ENCODE results near the gene CAPZB. TPM values are rescaled to one million over a fixed set of nuclear protein-coding genes. Genes with fewer than 3 reads are reported as not detected.

Gene CAPZB
- total RNA-seq, 2 experiments from 2014 or later: 335 to 340 TPM

DNA sequence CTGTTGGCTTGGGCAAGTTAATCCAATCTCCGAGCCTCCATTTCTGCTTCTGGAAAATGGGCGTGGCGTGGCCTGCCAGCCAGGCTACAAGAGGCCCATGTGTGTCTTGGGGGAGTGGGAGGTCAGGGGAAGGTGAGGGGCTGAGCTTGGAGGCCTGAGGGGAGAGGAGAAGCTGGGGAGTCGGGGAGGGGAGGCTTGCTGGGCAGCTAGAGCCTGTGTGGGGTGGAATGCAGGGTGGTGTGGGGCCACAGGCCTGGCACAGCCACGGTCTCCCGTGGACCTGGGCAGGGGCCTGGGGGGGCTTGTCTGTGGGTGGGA is 158.6 kb downstream of the CAPZB start:
- no peak overlapping the region for H3K27ac Mint-ChIP-seq
- CTCF ChIA-PET: no interaction called here
- POLR2A ChIA-PET: interaction anchor here (0.9 kb wide), 1 partner anchor 8 kb away, joined by 3 read pairs; no protein-coding TSS in a partner anchor
- TF ChIP-seq, protein P1, sequence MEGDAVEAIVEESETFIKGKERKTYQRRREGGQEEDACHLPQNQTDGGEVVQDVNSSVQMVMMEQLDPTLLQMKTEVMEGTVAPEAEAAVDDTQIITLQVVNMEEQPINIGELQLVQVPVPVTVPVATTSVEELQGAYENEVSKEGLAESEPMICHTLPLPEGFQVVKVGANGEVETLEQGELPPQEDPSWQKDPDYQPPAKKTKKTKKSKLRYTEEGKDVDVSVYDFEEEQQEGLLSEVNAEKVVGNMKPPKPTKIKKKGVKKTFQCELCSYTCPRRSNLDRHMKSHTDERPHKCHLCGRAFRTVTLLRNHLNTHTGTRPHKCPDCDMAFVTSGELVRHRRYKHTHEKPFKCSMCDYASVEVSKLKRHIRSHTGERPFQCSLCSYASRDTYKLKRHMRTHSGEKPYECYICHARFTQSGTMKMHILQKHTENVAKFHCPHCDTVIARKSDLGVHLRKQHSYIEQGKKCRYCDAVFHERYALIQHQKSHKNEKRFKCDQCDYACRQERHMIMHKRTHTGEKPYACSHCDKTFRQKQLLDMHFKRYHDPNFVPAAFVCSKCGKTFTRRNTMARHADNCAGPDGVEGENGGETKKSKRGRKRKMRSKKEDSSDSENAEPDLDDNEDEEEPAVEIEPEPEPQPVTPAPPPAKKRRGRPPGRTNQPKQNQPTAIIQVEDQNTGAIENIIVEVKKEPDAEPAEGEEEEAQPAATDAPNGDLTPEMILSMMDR (IDR thresholded peaks at IDR 0.05): no peak
- intact Hi-C loops (cut with micrococcal nuclease): no loop called here
- no peaks in the 10 kb centered on the region for H3K9me3 Mint-ChIP-seq
- no peaks in the 10 kb centered on the region for H3K27me3 Mint-ChIP-seq
- ATAC-seq: no peak
- no peak for DNase-seq
- H3K4me1 Mint-ChIP-seq (ENCODE audit: low read depth): no peaks in the 10 kb centered on the region
- H3K36me3 Mint-ChIP-seq (ENCODE audit: low read depth): no peaks in the 10 kb centered on the region
- no peak overlapping the region for H3K4me3 Mint-ChIP-seq

DNA sequence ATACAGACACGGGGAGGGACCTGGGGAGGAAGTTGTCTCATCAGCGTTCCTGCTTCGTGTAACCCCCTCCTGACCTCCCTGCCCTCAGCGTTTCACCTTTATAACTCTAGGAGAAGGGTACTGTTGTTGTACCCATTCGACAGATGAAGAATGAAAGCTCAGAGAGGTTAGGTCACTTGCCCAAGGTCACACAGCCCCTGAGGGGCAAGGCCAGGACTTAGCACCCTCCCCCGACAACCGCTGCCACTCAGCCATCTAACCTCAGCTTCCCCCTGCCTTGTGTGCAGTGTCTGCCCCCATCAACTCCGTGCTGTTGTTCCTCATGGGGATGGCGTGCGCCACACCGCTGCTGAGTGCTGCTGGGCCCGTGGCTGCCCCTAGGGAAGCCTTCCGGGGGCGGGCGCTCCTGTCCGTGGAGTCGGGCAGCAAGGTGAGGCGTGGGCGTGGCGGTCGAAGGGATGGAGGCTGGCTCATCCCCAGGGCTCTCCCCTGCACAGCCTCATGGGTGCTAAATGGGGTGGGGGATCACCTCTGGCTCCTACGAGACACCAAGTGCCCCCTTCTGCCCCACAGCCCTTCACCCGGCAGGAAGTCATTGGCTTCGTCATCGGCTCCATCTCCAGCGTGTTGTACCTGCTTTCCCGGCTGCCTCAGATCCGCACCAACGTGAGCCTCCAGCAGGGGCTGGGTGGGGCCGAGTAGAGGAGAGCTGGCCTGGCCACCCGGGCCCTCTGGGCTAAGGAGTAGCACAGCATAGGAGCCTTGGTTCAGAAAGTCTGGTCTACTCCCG is 159.2 kb downstream of the CAPZB start:
- no peaks in the 10 kb centered on the region for H3K27me3 Mint-ChIP-seq
- TF ChIP-seq, protein P1 (IDR thresholded peaks at IDR 0.05): no peak
- ChIA-PET CTCF (no interaction called here), POLR2A (interaction anchor here (0.9 kb wide), 1 partner anchor 9 kb away, joined by 3 read pairs; no protein-coding TSS in a partner anchor)
- H3K4me3 Mint-ChIP-seq: no peak overlapping the region
- H3K36me3 Mint-ChIP-seq (ENCODE audit: low read depth): no peaks in the 10 kb centered on the region
- DNase-seq: no peak
- H3K9me3 Mint-ChIP-seq: no peaks in the 10 kb centered on the region
- no peak for ATAC-seq
- intact Hi-C loops (cut with micrococcal nuclease): no loop called here
- H3K4me1 Mint-ChIP-seq (ENCODE audit: low read depth): no peaks in the 10 kb centered on the region
- H3K27ac Mint-ChIP-seq: no peak overlapping the region

DNA sequence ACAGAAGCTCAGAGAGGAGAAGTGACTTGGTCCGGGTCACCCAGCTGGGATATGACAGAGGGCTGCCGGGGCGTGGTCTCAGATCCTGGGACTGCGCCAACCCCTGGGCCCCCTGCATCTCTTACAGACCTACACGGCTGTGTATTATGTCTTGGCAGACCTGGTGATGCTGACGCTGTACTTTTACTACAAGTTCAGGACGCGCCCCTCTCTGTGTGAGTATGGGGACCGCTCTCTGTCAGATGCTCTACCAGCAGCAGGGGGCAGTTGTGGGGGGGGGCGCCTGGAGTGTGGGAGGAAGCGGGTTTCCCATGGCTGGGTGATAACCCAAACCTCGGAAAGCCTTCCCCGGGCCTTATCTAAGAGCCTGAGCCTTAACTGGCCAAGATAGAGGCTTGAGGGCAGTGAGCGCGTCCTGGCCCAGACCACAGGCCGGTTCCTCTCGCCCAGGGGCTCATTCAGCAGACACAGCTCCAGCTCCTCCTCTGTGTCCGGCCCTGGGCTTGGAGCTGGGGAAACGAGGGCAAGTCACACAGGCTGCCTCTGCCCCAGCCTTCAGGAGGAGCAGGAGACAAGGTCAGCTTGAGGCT is 159.9 kb downstream of the CAPZB start:
- DNase-seq (no peak), ATAC-seq (no peak)
- H3K4me1 Mint-ChIP-seq (ENCODE audit: low read depth): no peaks in the 10 kb centered on the region
- TF ChIP-seq, protein P1 (IDR thresholded peaks at IDR 0.05): no peak
- intact Hi-C loops (cut with micrococcal nuclease): no loop called here
- H3K36me3 Mint-ChIP-seq (ENCODE audit: low read depth): no peaks in the 10 kb centered on the region
- H3K9me3 Mint-ChIP-seq: no peaks in the 10 kb centered on the region
- CTCF ChIA-PET: no interaction called here
- POLR2A ChIA-PET: no interaction called here
- H3K4me3 Mint-ChIP-seq: no peak overlapping the region
- H3K27me3 Mint-ChIP-seq: no peaks in the 10 kb centered on the region
- no peak overlapping the region for H3K27ac Mint-ChIP-seq

DNA sequence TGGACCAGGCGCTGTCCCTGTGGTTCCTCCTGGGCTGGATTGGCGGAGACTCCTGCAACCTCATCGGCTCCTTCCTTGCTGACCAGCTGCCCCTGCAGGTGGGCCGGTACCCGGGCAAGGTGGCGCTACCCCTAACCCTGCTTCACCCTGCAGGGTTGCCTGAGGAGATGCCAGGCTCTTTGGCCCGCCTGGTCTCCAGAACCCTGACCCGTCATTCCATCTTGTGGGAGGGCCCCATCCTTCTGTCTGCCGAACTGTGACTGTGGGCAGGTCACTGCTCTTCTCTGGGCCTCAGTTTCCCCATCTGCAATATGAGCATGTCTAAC is 160.7 kb downstream of the CAPZB start:
- TF ChIP-seq, protein P1 (IDR thresholded peaks at IDR 0.05): no peak
- ATAC-seq (no peak), DNase-seq (no peak)
- Mint-ChIP-seq H3K27me3 (no peaks in the 10 kb centered on the region), H3K36me3 (ENCODE audit: low read depth) (no peaks in the 10 kb centered on the region), H3K9me3 (no peaks in the 10 kb centered on the region), H3K4me1 (ENCODE audit: low read depth) (no peaks in the 10 kb centered on the region), H3K27ac (no peak overlapping the region), H3K4me3 (no peak overlapping the region)
- POLR2A ChIA-PET: no interaction called here
- intact Hi-C loops (cut with micrococcal nuclease): no loop called here
- CTCF ChIA-PET: no interaction called here

DNA sequence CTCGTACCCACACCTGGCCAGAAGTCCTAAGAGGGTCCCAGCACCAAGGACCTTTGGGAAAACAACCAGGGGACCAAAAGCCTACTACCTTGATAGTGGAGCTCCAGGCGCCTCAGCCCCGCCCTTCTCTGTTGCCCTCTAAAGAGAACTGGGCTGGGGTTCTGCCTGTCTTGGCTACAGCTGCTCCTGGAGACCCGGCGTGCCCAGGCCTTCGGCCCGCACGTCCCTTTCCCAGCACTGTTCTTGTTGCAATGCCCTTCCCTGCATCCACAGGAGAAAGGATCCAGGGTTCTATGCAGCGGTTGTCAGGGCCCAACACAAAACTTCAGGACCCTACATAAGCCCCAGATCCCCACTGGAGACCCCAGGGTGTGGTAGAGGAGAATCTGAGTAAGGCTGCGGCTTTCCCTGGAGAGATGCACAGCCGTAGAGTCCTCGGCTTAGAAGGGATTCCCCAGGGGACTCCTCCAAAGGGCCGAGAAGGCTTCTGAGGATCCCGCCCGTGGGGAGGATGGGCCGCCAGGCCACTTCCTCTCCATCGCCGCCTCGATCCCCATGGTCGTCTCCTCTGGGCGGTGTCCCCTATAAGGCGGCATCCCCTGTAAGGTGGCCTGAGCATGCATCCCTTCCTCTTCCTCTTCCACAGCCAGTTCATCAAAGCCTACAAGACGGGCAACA is 161.2 kb downstream of the CAPZB start:
- Mint-ChIP-seq H3K4me3 (no peak overlapping the region), H3K36me3 (ENCODE audit: low read depth) (no peaks in the 10 kb centered on the region), H3K4me1 (ENCODE audit: low read depth) (no peaks in the 10 kb centered on the region), H3K27me3 (no peaks in the 10 kb centered on the region), H3K27ac (no peak overlapping the region), H3K9me3 (no peaks in the 10 kb centered on the region)
- DNase-seq (no peak), ATAC-seq (no peak)
- ChIA-PET POLR2A (interaction anchor here (2.5 kb wide), 1 partner anchor 12 kb away, joined by 8 read pairs; the partner anchor contains the start of genes AKR7A2 and SLC66A1), CTCF (no interaction called here)
- intact Hi-C loops (cut with micrococcal nuclease): no loop called here
- TF ChIP-seq, protein P1 (IDR thresholded peaks at IDR 0.05): no peak

Data from activated CD8-positive, alpha-beta T cell treated with anti-CD3 and anti-CD28 coated beads for 36 hours (primary cell).